ENCODE measurements around the gene EIF4A3.
"Not testable (repeated sequence)": the region's sequence is repeated elsewhere in the genome, so short reads cannot be mapped to it uniquely, and the experiment has no call there.

EIF4A3 gene

GRCh38 chr17:80171681-80172080 lies 24.8 kb upstream of the EIF4A3 start:
- no peak for DNase-seq (ENCODE audit: low read depth)

DNA sequence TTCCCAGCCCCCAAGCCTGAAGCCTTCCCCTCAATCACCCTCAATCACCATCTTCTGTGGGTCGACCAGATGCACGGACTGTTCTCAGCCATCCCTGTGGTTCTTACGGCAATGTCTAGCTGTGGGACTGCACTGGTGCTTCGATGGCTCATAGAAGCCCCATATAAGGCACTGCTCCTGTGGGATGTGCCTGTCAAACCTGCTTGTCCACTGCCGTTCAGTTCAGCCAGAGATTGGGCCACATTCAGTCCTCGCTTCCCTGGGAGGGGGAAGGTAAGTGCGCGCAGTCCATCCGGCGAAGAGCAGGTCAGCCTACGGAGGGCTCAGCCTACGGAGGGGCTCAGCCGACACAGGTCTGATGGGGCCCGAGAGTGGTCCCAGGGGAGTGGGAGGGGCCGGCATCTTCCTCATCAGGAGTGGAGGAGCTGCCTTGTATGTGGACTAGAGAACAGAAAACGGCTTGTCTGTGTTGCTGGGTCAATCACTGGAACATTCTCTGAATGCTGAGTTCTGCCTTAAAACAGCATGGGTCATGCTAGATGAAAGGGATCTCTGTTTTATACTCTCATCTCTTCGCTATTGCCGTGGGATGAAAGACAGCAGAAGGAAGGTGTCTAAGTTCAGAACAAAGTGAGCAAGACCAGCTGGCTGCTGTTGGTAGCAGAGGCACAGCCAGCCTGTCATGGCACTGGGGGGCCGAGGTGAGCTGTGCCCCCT lies 23.0 kb upstream of the EIF4A3 start, which contains the start of gene CARD14:
CARD14 (plus strand) TSS at position 247 of the 717 bp plus-strand sequence. CDS start 11,409 bp downstream, outside the sequence.
- DNase-seq (ENCODE audit: low read depth) = no peak

DNA sequence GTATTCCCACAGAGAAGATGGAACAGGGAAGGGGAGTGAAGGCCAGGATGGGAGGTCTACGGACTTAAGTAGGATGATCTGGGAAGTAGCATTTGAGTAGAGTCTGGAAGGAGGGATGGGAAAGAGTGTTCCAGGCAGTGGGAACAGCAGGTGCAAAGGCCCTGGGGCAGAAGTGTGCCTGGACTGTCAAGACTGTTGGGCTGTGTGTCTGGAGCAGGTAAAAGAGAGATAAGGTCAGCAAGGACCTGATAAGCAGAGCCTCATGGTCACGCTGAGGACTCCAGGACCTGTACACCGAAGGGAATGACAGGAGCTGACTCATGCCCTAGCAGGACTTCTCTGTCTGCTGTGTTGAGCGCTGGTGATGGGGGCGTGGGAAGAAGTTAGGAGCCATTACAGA lies 22.2 kb upstream of the EIF4A3 start:
- DNase-seq (ENCODE audit: low read depth) = no peak

DNA sequence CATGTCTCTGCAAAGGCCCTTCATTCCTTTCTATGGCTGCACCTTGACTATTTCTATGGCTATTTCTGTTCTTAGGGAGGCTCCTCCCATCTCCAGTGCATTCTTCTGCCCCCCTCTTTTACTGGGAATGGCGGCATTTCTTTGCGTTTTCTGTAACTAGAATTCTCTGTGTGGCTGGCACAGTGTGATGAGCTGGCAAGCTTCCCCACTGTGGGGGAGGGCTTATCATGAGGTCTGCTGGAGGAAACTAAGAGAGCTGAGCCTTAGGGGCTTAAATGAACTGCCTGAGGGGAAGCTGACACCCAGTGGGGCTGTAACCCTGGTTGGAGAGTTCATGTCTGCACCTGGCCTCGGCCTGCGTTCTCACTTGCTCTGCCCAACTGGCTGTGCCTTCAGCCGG lies 21.4 kb upstream of the EIF4A3 start:
- DNase-seq (ENCODE audit: low read depth) = peak; percentile 11

DNA sequence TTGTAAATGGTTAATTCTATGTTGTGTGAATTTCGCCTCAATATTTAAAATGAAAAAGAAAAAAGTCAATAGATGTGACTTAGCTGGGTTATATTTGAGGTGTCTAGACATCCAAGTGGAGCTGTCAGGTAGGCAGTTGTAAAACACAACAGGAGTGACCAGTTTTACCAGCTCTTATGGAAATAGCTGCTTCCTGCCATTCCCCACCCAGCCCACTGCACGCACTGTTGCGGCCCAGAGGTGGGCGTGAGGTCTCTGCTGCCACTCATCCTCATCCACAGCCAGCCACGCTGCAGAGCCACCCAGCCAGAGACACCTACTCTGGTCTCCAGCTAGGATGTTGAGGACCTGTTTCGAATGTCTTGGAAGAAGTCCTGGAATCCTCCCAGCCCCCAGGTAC lies 19.5 kb upstream of the EIF4A3 start:
- no peak for DNase-seq (ENCODE audit: low read depth)

GRCh38 chr17:80164185-80164584 lies 17.3 kb upstream of the EIF4A3 start:
- DNase-seq (ENCODE audit: low read depth) = no peak

DNA sequence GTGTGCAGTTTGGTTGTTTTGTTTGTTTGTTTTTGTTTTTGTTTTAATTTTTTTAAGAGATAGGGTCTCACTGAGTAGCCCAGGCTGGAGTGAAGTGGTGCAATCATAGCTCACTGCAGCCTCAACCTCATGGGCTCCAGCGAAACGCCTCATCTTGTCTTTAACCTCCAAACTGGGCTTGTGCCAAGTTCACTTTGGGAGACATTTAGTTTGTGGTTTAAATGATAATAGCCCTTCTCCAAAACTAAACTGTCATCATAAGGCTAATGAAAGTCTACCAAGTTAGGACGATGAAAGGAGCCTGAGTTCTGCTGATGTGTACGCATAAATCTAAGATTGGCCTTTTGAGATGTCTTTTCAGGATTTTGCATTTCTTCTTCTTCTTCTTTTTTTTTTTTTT lies 16.4 kb upstream of the EIF4A3 start:
- DNase-seq (ENCODE audit: low read depth) = peak; percentile 13

GRCh38 chr17:80160536-80160935 lies 13.6 kb upstream of the EIF4A3 start:
- DNase-seq (ENCODE audit: low read depth) = no peak

GRCh38 chr17:80158846-80159245 lies 11.9 kb upstream of the EIF4A3 start:
- no peak for DNase-seq (ENCODE audit: low read depth)

DNA sequence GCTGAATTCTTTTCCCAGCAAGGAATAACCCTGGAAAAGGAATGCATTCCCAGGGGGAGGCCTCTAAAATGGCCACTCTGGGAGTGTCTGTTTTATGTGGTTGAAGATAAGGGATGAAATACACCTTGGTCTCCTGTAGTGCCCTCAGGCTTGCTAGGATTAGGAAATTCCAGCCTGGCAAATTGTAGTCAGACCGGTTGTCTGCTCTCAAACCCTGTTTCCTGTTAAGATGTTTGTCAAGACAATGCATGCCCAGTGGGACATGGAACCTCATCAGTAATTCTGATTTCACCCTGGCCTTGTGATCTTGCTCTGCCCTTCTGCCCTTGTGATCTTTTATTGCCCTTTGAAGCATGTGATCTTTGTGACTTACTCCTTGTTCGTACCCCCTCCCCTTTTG lies 8.7 kb upstream of the EIF4A3 start:
- not testable (repeated sequence) for DNase-seq (ENCODE audit: low read depth)

DNA sequence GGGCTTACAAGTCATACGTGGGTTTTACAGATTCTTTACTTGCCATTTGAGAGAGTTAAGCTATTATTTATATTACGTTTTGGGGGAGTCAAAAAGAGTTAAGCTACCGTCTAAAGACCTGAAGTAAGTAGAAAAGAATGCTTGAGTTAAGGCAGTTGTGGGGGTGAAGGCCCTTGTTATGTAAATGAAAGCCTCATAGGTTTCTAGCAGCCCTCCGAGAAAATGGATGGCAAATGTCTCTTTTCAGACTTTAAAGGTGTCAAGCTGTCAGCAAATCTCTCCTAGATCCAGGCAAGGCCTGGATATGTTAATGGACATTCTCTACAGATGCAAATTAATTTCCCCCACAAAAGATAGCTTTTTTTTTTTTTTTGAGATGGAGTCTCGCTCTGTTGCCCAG lies 7.2 kb upstream of the EIF4A3 start:
- no peak for DNase-seq (ENCODE audit: low read depth)

GRCh38 chr17:80153004-80153403 lies 6.1 kb upstream of the EIF4A3 start:
- no peak for DNase-seq (ENCODE audit: low read depth)

DNA sequence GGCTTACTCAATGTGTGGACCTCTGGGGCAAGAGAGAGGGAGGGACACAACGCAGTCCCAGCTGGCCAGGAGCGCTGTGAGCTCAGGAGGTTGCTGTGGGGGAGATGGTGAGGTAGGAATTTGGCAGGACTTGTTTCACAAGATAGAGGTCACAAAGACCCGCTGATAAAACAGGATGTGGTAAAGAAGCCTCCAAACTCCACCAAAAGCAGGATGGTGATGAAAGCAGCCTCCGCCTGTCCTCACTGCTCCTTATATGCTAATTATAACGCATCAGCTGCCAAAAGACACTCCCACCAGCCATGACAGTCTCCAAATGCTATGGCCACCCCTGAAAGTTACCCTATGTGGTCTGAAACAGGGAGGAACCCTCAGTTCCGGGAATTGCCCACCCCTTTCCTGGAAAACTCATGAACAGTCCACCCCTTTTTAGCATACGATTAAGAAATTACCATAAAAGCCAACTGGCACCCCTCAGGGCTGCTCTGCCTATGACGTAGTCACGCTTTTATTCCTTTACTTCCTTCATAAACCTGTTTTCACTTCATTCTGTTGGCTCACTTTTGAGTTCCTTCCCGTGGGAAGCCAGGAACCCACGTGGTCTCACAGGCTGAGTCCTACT lies 5.3 kb upstream of the EIF4A3 start:
- DNase-seq (ENCODE audit: low read depth) = peak; percentile 93

GRCh38 chr17:80151333-80151732 lies 4.4 kb upstream of the EIF4A3 start:
- DNase-seq (ENCODE audit: low read depth) = peak; percentile 91

GRCh38 chr17:80146121-80147034 lies 550 bp downstream of the EIF4A3 start:
- DNase-seq (ENCODE audit: low read depth) = peak; percentile 14

GRCh38 chr17:80145076-80146075 lies 1.6 kb downstream of the EIF4A3 start:
- peak; percentile 12 for DNase-seq (ENCODE audit: low read depth)

GRCh38 chr17:80142929-80143328 lies 4.0 kb downstream of the EIF4A3 start:
- no peak for DNase-seq (ENCODE audit: low read depth)

DNA sequence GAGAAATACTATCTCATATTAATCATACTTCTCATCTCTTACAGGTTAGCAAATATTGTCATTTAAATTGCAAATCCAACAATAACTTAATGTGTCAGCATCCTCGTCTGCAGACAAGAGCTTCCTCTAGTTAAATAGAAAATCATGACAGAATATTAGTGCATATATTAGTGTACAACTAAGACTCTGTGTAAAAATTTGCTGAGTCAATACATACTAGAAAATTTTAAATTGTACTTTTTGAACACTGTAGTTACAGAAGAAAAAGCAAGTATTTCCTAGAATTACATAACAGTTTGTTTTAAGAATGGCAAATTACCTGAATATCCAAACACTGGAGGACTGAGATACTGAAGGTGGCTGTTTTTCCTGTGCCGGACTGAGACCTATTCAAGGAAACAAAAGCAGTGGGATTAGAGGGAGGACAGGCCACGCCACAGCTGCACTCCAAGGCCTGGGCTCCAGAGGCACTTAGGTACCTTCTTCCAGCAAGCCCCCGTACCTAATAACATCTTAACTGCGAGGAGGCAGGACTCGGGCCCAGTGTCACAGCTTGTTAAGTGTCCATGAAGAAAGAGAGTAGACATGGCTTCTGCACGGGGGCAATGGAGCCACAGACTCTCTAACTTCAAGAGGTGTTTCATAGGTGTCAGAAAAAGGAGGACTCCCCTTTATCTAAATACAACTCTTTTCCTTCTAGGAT lies 5.3 kb downstream of the EIF4A3 start:
- no peak for DNase-seq (ENCODE audit: low read depth)

DNA sequence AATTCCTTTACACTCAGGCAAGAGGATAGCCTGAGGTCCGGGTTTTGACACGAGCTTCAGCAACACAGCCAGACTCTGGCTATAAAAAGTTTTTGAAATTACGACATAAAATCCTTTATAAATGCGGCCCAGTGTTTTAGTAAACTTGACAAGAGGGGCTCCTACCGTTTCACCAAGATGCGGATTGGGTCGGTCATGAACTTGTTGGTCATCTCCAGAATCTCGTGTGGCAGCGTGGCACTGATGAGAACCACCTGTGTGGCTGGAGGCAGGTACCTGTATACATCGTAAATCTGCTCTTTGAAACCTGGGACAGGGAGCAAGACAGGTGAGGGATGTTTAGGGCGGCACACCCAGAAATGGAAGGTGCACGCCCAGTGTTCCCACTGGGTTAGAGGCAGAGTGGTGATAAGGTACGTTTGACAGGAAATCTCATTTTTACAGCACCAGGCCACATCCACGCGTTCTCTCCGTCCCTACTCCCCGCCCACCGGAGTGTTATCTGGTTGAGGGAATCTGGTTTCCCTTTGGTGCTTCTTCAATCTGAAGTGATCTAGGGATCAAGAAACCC lies 8.0 kb downstream of the EIF4A3 start:
- no peak for DNase-seq (ENCODE audit: low read depth)

DNA sequence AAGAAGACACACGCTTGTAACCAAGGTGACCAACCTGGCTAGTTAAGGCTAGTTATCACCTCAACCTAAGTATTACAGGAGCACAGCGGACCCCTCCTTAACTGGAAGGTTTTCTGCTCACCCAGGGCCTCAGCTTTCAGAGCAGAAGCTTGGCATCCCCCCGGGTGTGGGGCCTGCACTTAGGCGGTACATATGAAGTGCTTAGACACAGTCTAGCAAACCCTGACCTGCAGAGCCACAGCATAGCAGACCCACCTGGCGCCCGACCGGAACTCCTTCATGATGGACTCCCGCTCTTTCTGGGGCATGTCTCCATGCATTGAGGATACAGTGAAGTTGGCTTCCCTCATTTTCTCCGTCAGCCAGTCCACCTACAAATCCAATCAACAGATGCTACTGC lies 9.8 kb downstream of the EIF4A3 start:
- DNase-seq (ENCODE audit: low read depth) = no peak

GRCh38 chr17:80133626-80133970 lies 13.3 kb downstream of the EIF4A3 start:
- no peak for DNase-seq (ENCODE audit: low read depth)

Data from iris pigment epithelial cell (primary cell).